Measurements from ENCODE around the gene GLRX2.

Gene GLRX2

DNA sequence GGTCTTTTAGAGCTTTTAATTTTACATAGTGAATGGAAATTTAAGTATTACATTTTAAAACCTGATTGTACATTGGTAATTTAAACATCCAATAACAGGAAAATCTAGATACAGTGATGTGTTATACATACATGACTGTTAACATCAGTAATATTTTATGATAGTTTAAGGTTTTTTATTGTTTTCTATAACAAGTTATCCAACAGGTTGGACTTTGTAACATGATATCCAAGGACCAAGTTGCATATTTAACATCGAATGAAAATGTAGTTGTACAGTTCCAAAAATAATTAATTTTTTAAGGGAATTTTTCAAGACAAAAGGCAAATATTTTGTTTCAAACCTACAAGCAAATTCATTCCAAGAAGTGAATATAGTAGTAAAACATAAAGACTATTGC is 14.3 kb downstream of the GLRX2 start:
- no peak for DNase-seq (ENCODE audit: low read depth, low spot score)
- POLR2A ChIA-PET = no interaction called here
- TF ChIP-seq, protein P1, sequence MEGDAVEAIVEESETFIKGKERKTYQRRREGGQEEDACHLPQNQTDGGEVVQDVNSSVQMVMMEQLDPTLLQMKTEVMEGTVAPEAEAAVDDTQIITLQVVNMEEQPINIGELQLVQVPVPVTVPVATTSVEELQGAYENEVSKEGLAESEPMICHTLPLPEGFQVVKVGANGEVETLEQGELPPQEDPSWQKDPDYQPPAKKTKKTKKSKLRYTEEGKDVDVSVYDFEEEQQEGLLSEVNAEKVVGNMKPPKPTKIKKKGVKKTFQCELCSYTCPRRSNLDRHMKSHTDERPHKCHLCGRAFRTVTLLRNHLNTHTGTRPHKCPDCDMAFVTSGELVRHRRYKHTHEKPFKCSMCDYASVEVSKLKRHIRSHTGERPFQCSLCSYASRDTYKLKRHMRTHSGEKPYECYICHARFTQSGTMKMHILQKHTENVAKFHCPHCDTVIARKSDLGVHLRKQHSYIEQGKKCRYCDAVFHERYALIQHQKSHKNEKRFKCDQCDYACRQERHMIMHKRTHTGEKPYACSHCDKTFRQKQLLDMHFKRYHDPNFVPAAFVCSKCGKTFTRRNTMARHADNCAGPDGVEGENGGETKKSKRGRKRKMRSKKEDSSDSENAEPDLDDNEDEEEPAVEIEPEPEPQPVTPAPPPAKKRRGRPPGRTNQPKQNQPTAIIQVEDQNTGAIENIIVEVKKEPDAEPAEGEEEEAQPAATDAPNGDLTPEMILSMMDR (IDR thresholded peaks at IDR 0.05; ENCODE audit: insufficient read depth, low read length, missing control alignments) = no peak
- no peak overlapping the region for H3K4me3 ChIP-seq (ENCODE audit: low read depth, low read length)
- CTCF ChIA-PET = no interaction called here

DNA sequence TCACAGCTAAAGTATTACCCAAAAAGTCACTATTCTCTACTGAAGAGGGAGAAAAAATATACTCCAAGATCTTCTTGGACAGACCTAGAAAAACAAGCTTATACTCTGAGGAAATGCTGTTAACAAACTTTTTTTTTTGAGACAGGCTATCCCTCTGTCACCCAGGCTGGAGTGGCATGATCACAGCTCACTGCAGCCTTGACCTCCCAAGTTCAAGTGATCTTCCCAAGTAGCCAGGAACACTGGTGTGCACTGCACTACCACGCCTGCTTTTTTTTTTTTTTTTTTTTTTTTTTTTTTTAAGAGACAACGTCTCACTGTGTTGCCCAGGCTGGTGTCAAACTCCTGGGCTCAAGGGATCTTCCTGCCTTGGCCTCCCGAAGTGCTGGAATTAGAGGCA is 17.3 kb downstream of the GLRX2 start:
- POLR2A ChIA-PET = no interaction called here
- H3K4me3 ChIP-seq (ENCODE audit: low read depth, low read length) = no peak overlapping the region

DNA sequence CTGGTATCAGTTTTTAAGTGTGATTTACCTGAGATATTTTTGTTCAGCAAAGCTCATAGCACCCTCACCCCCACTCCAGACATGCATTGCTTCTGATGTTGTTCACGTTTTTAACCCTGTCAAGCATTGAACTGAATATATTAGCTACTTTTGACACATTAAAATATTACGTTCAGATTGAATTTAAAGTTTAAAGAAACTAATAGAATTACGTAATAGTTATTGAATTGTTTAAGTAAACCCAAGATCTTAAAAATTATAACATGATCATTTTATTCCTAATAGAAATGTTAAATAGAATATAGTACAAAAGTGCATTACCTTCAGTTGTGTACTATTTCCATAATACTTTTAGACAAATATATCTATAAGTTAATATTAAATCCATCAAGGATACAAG is 18.9 kb downstream of the GLRX2 start:
- no peak for DNase-seq (ENCODE audit: low read depth, low spot score)
- no peak overlapping the region for H3K4me3 ChIP-seq (ENCODE audit: low read depth, low read length)
- CTCF ChIA-PET = interaction anchor here (0.8 kb wide), 1 partner anchor 16 kb away, joined by 3 read pairs; no protein-coding TSS in a partner anchor
- TF ChIP-seq, protein P1 (IDR thresholded peaks at IDR 0.05; ENCODE audit: insufficient read depth, low read length, missing control alignments) = no peak
- POLR2A ChIA-PET = no interaction called here

More for the DNA sequence above, 17.3 kb downstream of the GLRX2 start:
- TF ChIP-seq, protein P1 (IDR thresholded peaks at IDR 0.05; ENCODE audit: insufficient read depth, low read length, missing control alignments) = no peak
- no peak for DNase-seq (ENCODE audit: low read depth, low spot score)
- CTCF ChIA-PET = no interaction called here

DNA sequence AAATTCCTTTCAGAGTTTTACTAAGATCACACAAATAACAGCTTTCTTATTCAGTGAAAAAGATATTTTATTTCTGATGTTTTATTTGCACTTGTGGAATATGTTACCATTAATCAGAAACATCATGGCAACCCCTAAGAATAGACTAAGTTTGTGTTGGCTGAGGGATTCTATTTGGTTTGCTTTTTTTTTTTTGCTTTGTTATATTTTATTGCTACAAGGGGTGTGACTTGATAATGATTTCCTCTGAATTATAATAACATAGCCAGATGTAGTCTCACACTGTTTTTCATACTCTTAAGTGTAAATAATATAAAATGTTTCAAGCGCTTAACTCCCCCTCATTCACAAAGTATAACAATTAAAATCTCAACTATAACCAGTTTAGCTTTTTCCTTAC is 20.0 kb downstream of the GLRX2 start:
- ChIA-PET POLR2A (no interaction called here), CTCF (no interaction called here)
- DNase-seq (ENCODE audit: low read depth, low spot score) = no peak
- H3K4me3 ChIP-seq (ENCODE audit: low read depth, low read length) = no peak overlapping the region
- TF ChIP-seq, protein P1 (IDR thresholded peaks at IDR 0.05; ENCODE audit: insufficient read depth, low read length, missing control alignments) = no peak

DNA sequence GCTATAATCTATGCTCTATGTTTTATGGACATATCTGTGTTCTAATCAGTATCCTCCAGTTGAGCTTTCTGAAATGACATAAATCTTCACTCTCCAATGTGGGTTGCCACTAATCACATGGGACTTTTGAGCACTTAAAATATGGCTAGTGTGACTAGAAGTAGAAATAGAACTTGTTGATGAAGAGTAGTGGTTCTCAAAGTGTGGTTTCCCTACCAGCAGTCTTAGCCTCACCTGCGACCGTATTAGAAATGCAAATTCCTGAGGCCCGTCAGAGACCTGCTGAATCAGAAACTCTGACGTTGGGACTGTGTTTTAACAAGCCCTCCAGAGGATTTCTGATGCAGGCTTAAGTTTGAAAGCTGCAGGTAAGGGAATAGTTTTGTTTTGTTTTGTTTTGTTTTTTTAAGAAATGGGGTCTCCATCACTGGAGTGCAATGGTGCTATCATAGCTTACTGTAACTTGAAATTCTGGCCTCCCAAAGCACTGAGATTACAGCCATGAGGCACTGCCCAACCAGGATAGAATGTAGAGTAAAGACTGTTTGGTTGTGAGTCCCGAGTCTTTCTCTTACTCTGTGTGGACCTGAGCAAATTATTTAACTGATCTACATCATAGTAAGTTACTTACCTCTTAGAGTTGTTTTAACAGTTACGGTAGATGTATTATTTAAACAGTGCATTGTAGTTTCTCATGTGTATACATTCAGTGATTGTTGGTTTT is 21.7 kb downstream of the GLRX2 start:
- CTCF ChIA-PET = interaction anchor here (0.9 kb wide), 1 partner anchor 20 kb away, joined by 3 read pairs; no protein-coding TSS in a partner anchor
- no peak overlapping the region for H3K4me3 ChIP-seq (ENCODE audit: low read depth, low read length)
- no peak for DNase-seq (ENCODE audit: low read depth, low spot score)
- POLR2A ChIA-PET = no interaction called here
- TF ChIP-seq, protein P1 (IDR thresholded peaks at IDR 0.05; ENCODE audit: insufficient read depth, low read length, missing control alignments) = no peak

DNA sequence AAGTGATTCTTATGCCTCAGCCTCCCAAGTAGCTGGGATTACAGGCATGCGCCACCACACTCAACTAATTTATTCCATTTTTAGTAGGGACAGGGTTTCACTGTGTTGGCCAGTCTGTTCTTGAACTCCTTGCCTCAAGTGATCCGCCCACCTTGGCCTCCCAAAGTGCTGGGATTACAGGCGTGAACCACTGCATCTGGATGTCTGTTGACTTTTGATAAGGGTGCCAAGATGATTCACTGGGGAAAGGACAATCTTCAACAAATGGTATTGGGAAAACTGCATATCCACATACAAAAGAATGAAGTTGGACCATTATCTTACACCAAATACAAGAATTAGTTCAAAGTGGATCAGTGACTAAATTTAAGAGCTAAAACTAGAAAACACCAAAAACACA is 26.0 kb downstream of the GLRX2 start:
- TF ChIP-seq, protein P1 (IDR thresholded peaks at IDR 0.05; ENCODE audit: insufficient read depth, low read length, missing control alignments) = no peak
- CTCF ChIA-PET = no interaction called here
- POLR2A ChIA-PET = no interaction called here

More for the DNA sequence above, 26.0 kb downstream of the GLRX2 start:
- DNase-seq (ENCODE audit: low read depth, low spot score) = no peak
- no peak overlapping the region for H3K4me3 ChIP-seq (ENCODE audit: low read depth, low read length)
